HG03520 (cell line): ENCODE data around the gene PXN.
A peak's percentile ranks its signal among the peaks of the same experiment; 100 is the strongest.
"Not testable (repeated sequence)": the region's sequence is repeated elsewhere in the genome, so short reads cannot be mapped to it uniquely, and the experiment has no call there.

Source experiments
- ATAC-seq: cut with Tn5 transposase; IDR thresholded peaks from one replicate; pipeline ENCODE4 v1.9.1; 2021; ENCODE audit warnings: mild to moderate bottlenecking, moderate library complexity; ENCODE audit not compliant: unreplicated experiment

The PXN gene

DNA sequence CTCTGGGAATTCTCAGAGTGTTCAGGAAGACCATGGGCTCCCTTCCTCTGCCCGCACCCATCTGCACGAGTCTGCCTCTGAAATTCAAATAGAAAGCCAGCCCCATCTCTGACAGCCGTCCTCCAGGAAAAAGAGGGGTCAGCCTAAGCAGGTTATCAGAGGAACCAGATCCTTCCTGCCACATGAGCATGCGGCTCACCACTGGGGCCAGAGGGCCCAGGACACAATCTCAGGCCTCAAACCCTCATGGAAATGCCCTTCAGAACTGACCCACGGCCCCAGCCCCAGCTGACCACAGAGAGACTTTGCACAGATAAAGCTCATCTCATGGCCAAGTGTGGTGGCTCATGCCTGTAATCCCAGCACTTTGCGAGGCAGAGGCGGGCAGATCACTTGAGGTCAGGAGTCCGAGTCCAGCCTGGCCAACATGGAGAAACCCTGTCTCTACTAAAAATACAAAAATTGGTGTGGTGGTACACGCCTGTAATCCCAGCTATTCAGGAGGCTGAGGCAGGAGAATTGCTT lies 23.2 kb downstream of the PXN start:
- no peak for ATAC-seq

DNA sequence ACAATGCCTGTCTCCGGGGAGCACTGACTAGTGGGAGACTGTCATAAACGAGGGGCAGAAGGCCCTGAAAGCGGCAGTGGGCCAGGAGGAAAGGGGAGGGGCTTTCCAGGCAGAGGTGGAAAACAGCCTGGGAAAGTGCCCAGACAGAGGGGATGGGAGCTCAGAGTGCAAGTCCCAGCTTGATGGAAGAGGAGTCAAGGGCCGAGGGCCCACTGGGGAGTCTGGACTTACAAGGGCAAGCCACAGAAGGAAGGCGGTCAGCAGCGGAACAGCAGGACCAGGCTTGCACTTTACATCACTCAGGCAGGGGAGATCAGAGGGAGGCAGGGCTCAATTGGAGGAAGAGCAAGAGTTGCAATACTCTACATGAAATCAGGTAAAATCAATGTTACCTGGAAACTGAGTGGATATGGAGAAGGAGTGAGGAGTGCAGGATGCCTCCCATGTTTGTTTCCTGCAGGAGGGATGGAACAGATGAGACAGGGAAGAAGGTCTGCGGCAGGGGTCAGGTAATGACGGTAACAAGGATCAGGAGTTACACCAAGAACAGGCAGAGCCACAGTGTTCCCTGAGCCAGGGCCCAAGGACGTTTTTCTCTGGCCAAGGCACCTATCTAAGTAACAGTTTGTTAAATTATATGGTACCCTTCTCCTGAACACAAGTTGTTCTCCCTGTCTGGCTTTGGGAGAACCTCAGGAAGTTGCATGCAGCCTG lies 23.8 kb downstream of the PXN start:
- ATAC-seq, result no peak

GRCh38 chr12:120240495-120240833 lies 25.1 kb downstream of the PXN start:
- ATAC-seq, result no peak

DNA sequence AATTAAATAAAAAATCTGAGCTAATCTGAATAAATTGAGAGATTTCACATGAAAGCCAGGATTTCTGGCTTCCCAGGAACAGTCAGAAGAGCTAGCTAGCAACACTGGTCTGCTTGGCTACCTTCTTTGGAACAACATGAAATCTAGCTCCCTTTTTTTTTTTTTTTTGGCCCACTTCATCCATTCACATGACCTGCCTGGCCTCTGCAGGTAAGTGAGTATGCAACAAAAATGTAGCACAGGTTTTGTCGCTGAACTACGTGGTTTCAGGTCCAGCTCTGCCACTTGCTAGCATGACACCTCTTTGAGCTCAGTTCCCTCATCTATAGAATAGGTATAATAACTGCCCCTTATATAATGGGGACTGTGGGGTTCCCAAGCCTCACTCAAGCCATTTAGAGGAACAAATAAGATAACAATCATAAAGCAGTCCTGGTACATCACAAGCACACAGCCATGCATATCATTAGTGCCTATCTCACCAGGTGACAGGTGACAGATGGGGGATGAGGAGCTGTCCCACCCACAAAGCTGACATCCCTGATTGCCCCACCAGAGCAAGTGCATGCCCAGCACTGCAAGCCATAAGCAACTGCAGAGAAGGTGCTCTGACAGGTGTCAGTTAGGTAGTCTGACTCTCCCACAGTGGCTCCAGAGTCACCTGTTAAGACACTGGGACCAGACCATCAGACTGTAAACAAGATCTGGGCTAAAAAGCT lies 25.6 kb downstream of the PXN start:
- ATAC-seq, result no peak

- no peak for ATAC-seq
Observed at GRCh38 chr12:120238839-120239445, 26.6 kb downstream of the PXN start.

DNA sequence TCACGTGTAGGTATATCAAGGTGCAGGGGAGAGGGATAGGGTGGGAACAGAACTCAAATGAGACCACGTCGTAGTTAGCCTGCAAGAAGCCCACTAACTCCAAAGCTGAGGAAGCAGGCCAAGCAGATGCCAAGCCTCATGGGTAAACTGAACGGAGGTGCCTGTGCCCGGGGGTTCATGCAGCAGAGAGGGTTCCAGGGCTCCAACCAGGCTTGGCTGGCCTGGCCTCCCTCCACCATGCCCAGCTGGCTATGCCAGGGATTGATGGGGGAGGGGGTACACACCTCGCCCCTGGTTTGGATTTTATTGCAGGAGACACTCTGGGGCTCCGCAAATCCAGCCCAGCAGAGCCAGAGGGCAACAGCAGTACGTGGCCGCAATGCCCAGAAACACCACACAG lies 27.3 kb downstream of the PXN start:
- ATAC-seq, result no peak

- no peak for ATAC-seq
Observed at GRCh38 chr12:120237360-120238171, 28.0 kb downstream of the PXN start.

GRCh38 chr12:120236809-120237208 lies 28.7 kb downstream of the PXN start:
- ATAC-seq, result not testable (repeated sequence)

DNA sequence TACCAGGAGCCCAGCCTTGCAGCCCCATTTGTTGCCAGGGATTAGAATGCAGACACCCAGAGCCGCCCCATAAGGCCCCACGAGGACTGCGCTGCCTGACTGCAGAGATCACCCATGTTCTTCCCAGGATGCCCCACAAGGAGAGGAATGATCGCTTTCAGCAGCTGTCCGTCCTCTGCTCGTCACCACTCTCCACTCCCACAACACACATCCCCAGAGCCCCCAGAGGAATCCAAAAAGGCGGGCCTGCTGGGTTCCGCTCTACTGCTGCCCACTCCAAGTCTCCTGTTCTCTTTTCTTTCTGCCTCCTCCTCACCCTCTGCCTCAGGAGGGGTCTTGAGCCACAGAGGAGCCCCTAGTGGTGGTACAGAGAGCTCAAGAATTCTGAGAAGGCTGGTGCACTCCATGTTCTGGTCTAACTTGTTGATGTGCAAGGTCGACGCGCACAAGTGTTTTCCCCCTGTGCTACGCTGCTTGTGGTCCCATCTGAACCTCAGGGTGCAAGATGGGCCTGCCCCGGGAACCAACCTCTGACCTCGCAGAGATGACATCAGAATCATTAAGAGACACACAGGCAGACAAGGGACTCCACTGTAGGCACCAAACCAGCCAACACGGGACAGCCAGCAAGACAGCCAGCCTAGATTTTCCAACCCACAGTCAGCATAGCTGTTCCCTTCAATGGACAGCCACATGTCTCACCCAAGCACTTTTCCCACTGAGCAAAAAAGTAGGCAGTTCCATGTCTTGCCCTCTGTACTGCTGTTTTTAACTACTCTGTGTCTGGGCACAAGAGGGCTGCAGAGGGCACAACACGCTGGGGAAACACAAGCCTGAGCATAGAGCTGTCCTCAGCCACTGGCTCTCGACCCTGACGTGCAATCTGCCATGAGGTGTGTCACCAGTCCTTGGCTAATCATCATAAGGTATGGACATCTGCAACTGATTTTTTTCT lies 29.9 kb downstream of the PXN start:
- no peak for ATAC-seq

DNA sequence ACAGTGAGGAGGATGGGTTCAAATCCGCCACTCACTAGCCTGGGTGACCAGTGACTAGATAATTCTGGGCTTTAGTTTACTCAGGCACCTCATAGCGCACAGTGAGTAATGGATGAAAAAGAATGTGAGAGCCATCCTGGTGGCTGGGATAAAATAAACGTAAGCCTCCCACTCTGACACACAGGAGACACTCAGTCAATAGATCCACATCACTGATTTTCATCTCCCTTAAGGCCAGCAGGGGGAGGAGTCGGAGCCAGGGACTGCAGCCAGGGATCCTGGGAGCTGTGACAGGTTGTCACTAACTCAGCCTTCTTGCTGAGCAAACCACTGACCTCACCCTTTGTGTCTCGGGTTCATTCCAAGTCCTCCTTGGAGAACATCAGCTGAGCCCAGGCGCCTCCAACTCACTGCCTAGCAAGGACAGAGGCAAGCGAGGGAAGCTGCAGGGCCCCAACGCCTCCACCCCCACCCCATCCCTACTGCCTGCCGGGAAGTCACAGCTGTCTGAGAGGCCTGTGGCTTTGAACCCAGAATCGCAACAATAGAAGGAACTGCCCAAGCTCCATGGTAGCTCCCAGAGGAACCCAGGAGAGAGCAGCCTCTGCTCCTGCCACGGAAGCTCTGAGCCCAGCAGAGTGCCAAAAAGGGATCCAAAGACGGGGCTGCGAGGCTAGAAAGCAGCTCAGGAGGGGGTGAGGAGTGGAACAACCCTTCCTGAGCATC lies 30.7 kb downstream of the PXN start:
- ATAC-seq, result no peak

DNA sequence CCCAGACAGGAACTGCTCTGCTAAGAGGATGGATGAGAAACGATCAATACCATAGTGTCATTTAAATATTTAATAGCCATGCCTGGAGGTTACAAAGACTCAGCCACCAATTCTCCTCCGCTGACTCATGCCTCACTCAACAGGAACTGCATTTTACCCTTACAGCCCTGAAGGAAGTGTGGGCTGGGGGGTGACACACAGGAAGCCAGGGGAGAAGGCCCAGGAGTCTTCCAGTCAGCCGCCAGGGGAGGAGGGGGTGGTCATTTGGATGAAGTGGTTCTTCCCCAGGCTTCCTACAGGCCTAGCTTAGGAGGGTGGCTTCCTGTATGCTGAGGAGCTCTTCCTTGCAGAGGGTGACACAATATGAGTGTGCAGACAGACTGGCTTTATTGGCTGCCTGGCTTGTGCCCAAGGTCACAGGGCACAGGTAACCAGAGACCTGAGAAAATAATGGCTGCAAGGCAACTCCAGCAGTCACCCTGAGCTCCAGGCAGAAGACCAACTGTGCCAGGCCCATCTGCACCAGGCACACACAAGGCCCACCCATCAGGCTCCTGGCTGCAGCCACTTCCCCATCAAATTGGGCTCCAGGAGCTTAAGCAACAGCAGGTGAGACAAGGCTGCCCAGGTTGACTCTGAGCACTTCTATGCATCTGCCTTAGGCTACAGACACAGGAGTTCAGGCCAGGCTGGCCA lies 34.1 kb downstream of the PXN start:
- no peak for ATAC-seq

DNA sequence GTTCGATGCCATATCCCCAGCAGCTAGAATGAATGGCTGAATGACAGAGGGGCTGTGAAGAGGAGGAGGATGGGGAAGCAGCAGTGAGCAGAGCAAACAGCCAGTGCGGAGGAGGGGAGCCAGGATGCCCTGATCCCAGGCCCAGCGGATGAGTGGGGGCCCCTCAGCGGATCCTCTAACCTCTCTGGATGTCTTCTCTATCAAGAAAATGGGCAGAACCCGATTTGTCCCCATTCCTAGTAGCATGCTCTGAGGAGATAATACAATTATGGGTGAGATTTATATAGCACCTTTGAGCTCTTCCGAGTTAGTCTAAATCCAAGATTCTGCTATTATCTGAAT lies 34.6 kb downstream of the PXN start:
- no peak for ATAC-seq

- no peak for ATAC-seq
Observed at GRCh38 chr12:120230326-120230973, 35.1 kb downstream of the PXN start.

DNA sequence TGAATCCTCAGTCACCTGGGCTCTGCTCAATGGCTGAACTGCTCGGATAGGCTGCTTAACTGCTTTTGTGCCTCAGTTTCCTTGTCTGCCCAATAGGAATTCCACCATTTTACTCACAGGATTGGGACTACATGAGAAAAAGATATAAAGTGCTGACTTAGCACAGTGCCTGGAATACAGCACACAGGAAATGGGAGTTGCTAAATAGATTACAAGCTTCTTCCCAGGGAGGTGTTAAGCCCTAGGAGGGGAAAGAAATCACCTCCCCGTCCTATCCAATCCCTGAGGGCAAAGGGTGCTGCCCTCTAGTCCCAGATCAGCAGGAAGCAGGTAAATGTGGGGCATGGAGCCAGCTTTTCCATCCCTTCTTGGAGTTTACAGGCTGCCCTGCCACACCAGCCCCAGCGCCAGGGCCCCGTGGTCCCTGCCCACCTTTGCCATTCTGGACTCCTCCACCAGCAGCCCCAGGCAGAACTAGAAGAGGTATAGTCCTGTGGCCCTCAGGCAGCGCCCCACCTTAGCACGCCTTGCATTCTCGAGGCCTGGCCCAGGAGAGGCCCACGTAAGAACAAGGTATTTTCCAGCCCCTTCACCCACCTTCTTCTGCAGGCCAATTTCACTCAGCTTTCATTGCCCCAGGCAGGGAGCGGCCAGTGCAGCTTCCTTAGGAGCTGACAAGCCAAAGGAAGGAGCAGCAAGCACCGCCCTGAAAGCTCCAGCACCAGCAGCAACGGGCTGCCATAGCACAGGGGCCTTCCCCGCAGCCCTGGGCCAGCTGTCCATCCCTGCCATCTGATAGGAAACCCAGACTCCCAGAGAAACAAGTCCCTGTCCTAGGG lies 35.8 kb downstream of the PXN start:
- no peak for ATAC-seq

DNA sequence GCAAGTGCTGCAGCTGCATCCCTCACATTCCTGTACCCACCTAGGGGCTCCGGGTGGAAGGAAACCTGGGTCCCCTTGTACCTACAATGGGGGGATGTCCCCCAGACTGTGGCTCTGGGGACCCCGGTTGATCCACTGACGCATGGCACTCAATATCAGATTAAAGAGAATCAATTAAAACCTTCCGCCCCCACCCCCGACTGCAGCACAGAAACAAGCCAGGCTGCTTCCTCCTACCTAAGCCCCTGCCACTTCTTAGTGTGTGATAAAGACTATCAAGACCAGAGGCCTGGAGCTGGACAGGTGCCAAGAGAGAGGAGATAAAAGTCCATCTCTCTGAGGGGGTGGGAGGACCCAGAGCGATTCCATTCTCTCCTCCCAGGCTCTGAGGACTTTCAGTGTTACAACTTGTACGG lies 36.5 kb downstream of the PXN start:
- no peak for ATAC-seq

GRCh38 chr12:120228291-120229070 lies 37.0 kb downstream of the PXN start:
- peak; percentile 71 for ATAC-seq

- ATAC-seq, result no peak
Observed at GRCh38 chr12:120228041-120228290, 37.6 kb downstream of the PXN start.
